K562 (cell line): ENCODE results near the gene SDF4. TPM values are rescaled to one million over a fixed set of nuclear protein-coding genes. Genes with fewer than 3 reads are reported as not detected.
A peak's percentile ranks its signal among the peaks of the same experiment; 100 is the strongest.

Experiments used
- ATAC-seq: fragments of 200-7000 bp; cut with Tn5 transposase; 3 replicates; pipeline ENCODE4 v1.9.1; 2020; ENCODE audit warnings: moderate library complexity
- BruUV-seq: library from RNA; stranded (reverse); fragments of 400-500 nt; replicated peaks from 2 replicates; lab custom pipeline; 2021; lab: Mats Ljungman, UMichigan
- CTCF ChIA-PET: fragments of 300-600 bp; formaldehyde crosslinking; extraction: SDS; loops from one replicate; lab custom pipeline; 2021; ENCODE audit warnings: low intra/inter-chr PET ratio; lab: Yijun Ruan, JAX
- POLR2A ChIA-PET: fragments of 300-600, 350-650 bp; sonication (Branson Sonifier 250); formaldehyde crosslinking; extraction: SDS; loops from one replicate; lab custom pipeline; 2021; ENCODE audit warnings: antibody characterized with exemption, inconsistent platforms; lab: Yijun Ruan, JAX
- DNase-seq, 4 experiments: peaks; one replicate each; pipeline versions ENCODE4 v3.0.0 to v3.0.0-alpha.2; 2011 to 2018; ENCODE audit warnings: low spot score in 3 of 4, mixed read lengths in 3 of 4; ENCODE audit errors: extremely low read depth in 1 of 4
- FAIRE-seq: peaks from 2 replicates; lab custom pipeline; 2011; peaks lifted over from hg19 to GRCh38; lab: Jason Lieb, UNC
- H2AFZ ChIP-seq: 2 replicates; pipeline ENCODE4 v1.6.0; 2011; ENCODE audit warnings: low read depth, low read length, control low read depth, inconsistent platforms
- H3K27ac ChIP-seq: fragments of 200-600 bp; 3 replicates; pipeline ENCODE4 v1.8.0; 2011; ENCODE audit warnings: low read depth, mild to moderate bottlenecking, control low read depth, inconsistent platforms, low read length, moderate library complexity, mixed read lengths; ENCODE audit errors: extremely low read depth
- H3K27me3 ChIP-seq, 2 experiments: fragments of 300-600 bp in 1 of 2; 2 replicates in 1 of 2; 3 replicates in 1 of 2; pipeline versions ENCODE4 v1.6.0 to v1.8.0; 2011; ENCODE audit warnings: inconsistent platforms in 2 of 2, low read length in 2 of 2, mild to moderate bottlenecking in 1 of 2, mixed read lengths in 1 of 2, moderate library complexity in 1 of 2; ENCODE audit not compliant: control insufficient read depth in 2 of 2, insufficient read depth in 2 of 2
- H3K36me3 ChIP-seq: fragments of 300-600 bp; 3 replicates; pipeline ENCODE4 v1.8.0; 2011; ENCODE audit warnings: mild to moderate bottlenecking, low read length, inconsistent platforms; ENCODE audit not compliant: control insufficient read depth, insufficient read depth
- H3K4me1 ChIP-seq, 2 experiments: fragments of 200-600 bp in 1 of 2; replicated peaks in 1 of 2; 2 replicates in 1 of 2; 3 replicates in 1 of 2; pipeline versions ENCODE4 v1.5.1 to v1.8.0; 2011; ENCODE audit warnings: inconsistent platforms in 2 of 2, low read length in 2 of 2, mild to moderate bottlenecking in 1 of 2, mixed read lengths in 1 of 2, moderate library complexity in 1 of 2; ENCODE audit not compliant: control insufficient read depth in 2 of 2, insufficient read depth in 2 of 2
- H3K4me2 ChIP-seq: 2 replicates; pipeline ENCODE4 v1.6.1; 2011; ENCODE audit warnings: low read length, control low read depth, inconsistent platforms, mixed read lengths; ENCODE audit not compliant: insufficient read depth
- H3K4me3 ChIP-seq: fragments of 200-600 bp; sonication (generic), shearing (Covaris generic); 2 replicates; pipeline ENCODE4 v1.5.1; 2016; ENCODE audit warnings: control low read depth, inconsistent platforms
- H3K79me2 ChIP-seq: fragments of 200-600 bp; 3 replicates; pipeline ENCODE4 v1.8.0; 2011; ENCODE audit warnings: low read length, inconsistent platforms; ENCODE audit not compliant: control insufficient read depth, insufficient read depth
- H3K9ac ChIP-seq, 2 experiments: 2 replicates each; pipeline versions ENCODE4 v1.6.0 to v1.6.1; 2011; ENCODE audit warnings: low read depth in 2 of 2, low read length in 2 of 2, control low read depth in 1 of 2, inconsistent platforms in 1 of 2, mild to moderate bottlenecking in 1 of 2, mixed read lengths in 1 of 2; ENCODE audit not compliant: insufficient read depth in 1 of 2
- H3K9me1 ChIP-seq: one replicate; pipeline ENCODE4 v1.6.0; 2011; ENCODE audit warnings: inconsistent platforms, mild to moderate bottlenecking, low read length, moderate library complexity; ENCODE audit not compliant: control insufficient read depth, insufficient read depth
- H3K9me3 ChIP-seq: replicated peaks from 2 replicates; pipeline ENCODE4 v1.5.1; 2011; ENCODE audit warnings: low read depth, low read length, inconsistent platforms; ENCODE audit not compliant: control insufficient read depth, insufficient read depth
- H4K20me1 ChIP-seq: replicated peaks from 2 replicates; pipeline ENCODE4 v1.6.1; 2011; ENCODE audit warnings: low read length, inconsistent platforms, mixed read lengths; ENCODE audit not compliant: control insufficient read depth, insufficient read depth
- BACH1 ChIP-seq: fragments of 200-800 bp; sonication (Bioruptor generic); IDR thresholded peaks from 2 replicates; pipeline ENCODE4 v1.6.1; 2016; ENCODE audit warnings: missing genetic modification characterization, missing compliant biosample characterization
- CREM ChIP-seq: IDR thresholded peaks from 2 replicates; pipeline ENCODE4 v1.6.1; 2014; ENCODE audit warnings: antibody characterized with exemption, low read depth
- HNRNPLL ChIP-seq: fragments of 200-400 bp; formaldehyde crosslinking; IDR thresholded peaks from 2 replicates; pipeline ENCODE4 v1.6.1; 2017; ENCODE audit warnings: low read length, low read depth, mild to moderate bottlenecking; ENCODE audit not compliant: poor library complexity, severe bottlenecking
- MTA3 ChIP-seq: fragments of 450-650 bp; formaldehyde crosslinking; IDR thresholded peaks from 2 replicates; pipeline ENCODE4 v1.6.1; 2017; ENCODE audit warnings: mild to moderate bottlenecking, borderline replicate concordance
- NONO ChIP-seq, 2 experiments: fragments of 200-400 bp in 1 of 2; fragments of 450-650 bp in 1 of 2; formaldehyde crosslinking in 1 of 2; IDR thresholded peaks; 2 replicates each; pipeline ENCODE4 v1.6.1; 2017; ENCODE audit warnings: low read depth in 2 of 2, mild to moderate bottlenecking in 2 of 2, moderate library complexity in 2 of 2, low read length in 1 of 2
- POLR2G ChIP-seq: fragments of 200-400 bp; formaldehyde crosslinking; IDR thresholded peaks from 2 replicates; pipeline ENCODE4 v1.6.1; 2017; ENCODE audit warnings: low read depth, mild to moderate bottlenecking, antibody characterized with exemption, low read length, moderate library complexity
- PRMT5 ChIP-seq: sonication (generic); formaldehyde crosslinking; IDR thresholded peaks from 2 replicates; pipeline ENCODE4 v1.5.0; 2020; ENCODE audit warnings: missing genetic modification reagents
- RBFOX2 ChIP-seq: fragments of 200-400 bp; formaldehyde crosslinking; IDR thresholded peaks from 2 replicates; pipeline ENCODE4 v1.6.1; 2017; ENCODE audit warnings: low read depth, mild to moderate bottlenecking, low read length, moderate library complexity
- RBM14 ChIP-seq: fragments of 200-400 bp; formaldehyde crosslinking; IDR thresholded peaks from 2 replicates; pipeline ENCODE4 v1.6.1; 2018; ENCODE audit warnings: low read depth, mild to moderate bottlenecking, low read length, moderate library complexity, borderline replicate concordance; ENCODE audit not compliant: insufficient read depth
- RFX7 ChIP-seq: fragments of 250-450 bp; sonication (Bioruptor Pico); IDR thresholded peaks from 2 replicates; pipeline ENCODE4 v1.5.1; 2021; ENCODE audit warnings: mild to moderate bottlenecking
- SMARCE1 ChIP-seq: fragments of 450-650 bp; IDR thresholded peaks from 2 replicates; pipeline ENCODE4 v1.7.1; 2016; ENCODE audit warnings: mild to moderate bottlenecking
- TAL1 ChIP-seq: fragments of 450-650 bp; IDR thresholded peaks from 2 replicates; pipeline ENCODE4 v1.6.1; 2016; ENCODE audit warnings: mild to moderate bottlenecking
- TSHZ1 ChIP-seq: fragments of 250-450 bp; sonication (Bioruptor Pico); IDR thresholded peaks from 2 replicates; pipeline ENCODE4 v1.4.0; 2020; ENCODE audit warnings: mild to moderate bottlenecking, moderate library complexity
- ZNF384 ChIP-seq: IDR thresholded peaks from 2 replicates; pipeline ENCODE4 v1.6.1; 2012; ENCODE audit warnings: low read depth, low read length, improper control_type of control experiment
- WGBS: fragments of 100-300 bp; shearing (Covaris generic); methylation state at CpG from one replicate; pipeline ENCODE4 v1.1.6; 2016; ENCODE audit warnings: low coverage, mixed read lengths; ENCODE audit not compliant: insufficient coverage; ENCODE audit errors: missing lambda C conversion rate; 5-methylcytosine and 5-hydroxymethylcytosine counted together
- in situ Hi-C: fragments of 300-500 bp; cut with MboI; formaldehyde crosslinking; loops from 4 replicates; pipeline ENCODE4 v1.15.0; 2018; ENCODE audit warnings: inconsistent platforms, mixed read lengths
- intact Hi-C: fragments of 100-400 bp; cut with micrococcal nuclease; formaldehyde crosslinking; loops from 2 replicates; pipeline ENCODE4 v1.14.2; 2022
- polyA plus RNA-seq, 8 experiments: library from polyadenylated mRNA; depleted of rRNA in 4 of 8; stranded (reverse) in 5 of 8; unstranded in 3 of 8; fragments of >200 nt; fragmentation: Nextera tagmentation in 2 of 8; fragmentation: Illumina TruSeq in 1 of 8; extraction: Ambion mirVana in 2 of 8; extraction: Trizol in 1 of 8; gene quantifications; 2 replicates each; pipeline versions ENCODE4 v1.2.1 to v1.2.3, GENCODE V29; 2011 to 2014; ENCODE audit warnings: inconsistent platforms in 1 of 8, missing spikeins in 1 of 8
- total RNA-seq, 7 experiments: library from RNA; depleted of rRNA in 6 of 7; stranded (reverse); fragments of >200 nt in 6 of 7; fragmentation: Illumina TruSeq in 2 of 7; extraction: Trizol in 2 of 7; gene quantifications; 2 replicates each; pipeline versions ENCODE4 v1.2.1 to v1.2.3, GENCODE V29; 2011 to 2021; ENCODE audit warnings: low replicate concordance in 1 of 7
- TF ChIP-seq, protein P1 (sequence below), 2 experiments: fragments of 450-650 bp in 1 of 2; sonication (generic) in 1 of 2; formaldehyde crosslinking in 1 of 2; IDR thresholded peaks in 1 of 2; conservative IDR thresholded peaks in 1 of 2; 2 replicates each; pipeline versions ENCODE4 v1.6.1 to v1.8.1; 2016 to 2023; ENCODE audit warnings: mild to moderate bottlenecking in 2 of 2, moderate library complexity in 2 of 2, inconsistent platforms in 1 of 2, missing genetic modification reagents in 1 of 2
- TF ChIP-seq, protein P2 (sequence below): sonication (generic); formaldehyde crosslinking; IDR thresholded peaks from 2 replicates; pipeline ENCODE4 v1.8.1; 2023; ENCODE audit warnings: mild to moderate bottlenecking, missing genetic modification reagents, moderate library complexity

The SDF4 gene
- total and polyA plus RNA-seq, 9 of the 15 experiments (the other 6 are each of a cell fraction or from before 2014, with no cell fraction given): 0.35 to 160 (median 65.2) TPM

- peaks cover 3% of the 10 kb centered on the region; the same call in 1 of the 2 replicates for H4K20me1 ChIP-seq
- no peaks in the 10 kb centered on the region for H3K9me3 ChIP-seq
- 96% methylated on average over 31 of the region's 36 CpGs for WGBS
- TF ChIP-seq CREM: no peak
- no peak for TF ChIP-seq NONO (IDR thresholded peaks at IDR 0.05; ENCODE audit: low read depth in 2 of 2, low read length in 1 of 2)
- no peak for TF ChIP-seq SMARCE1
- TF ChIP-seq PRMT5 (CRISPR knock-in tag): no peak
- TF ChIP-seq TSHZ1 (CRISPR knock-in tag): no peak
- TF ChIP-seq MTA3: no peak
- TF ChIP-seq RFX7 (CRISPR knock-in tag): no peak
- TF ChIP-seq RBM14: no peak
- TF ChIP-seq TAL1: no peak
- 0 out of 2 replicates have a peak, but pooled peaks have one; percentile 8 for TF ChIP-seq POLR2G
- TF ChIP-seq HNRNPLL: no peak
- TF ChIP-seq, protein P1, sequence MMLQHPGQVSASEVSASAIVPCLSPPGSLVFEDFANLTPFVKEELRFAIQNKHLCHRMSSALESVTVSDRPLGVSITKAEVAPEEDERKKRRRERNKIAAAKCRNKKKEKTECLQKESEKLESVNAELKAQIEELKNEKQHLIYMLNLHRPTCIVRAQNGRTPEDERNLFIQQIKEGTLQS (IDR thresholded peaks at IDR 0.05): no peak
- TF ChIP-seq, protein P1 (CRISPR knock-in tag; conservative IDR thresholded peaks at IDR 0.05): no peak
- peak; percentile 39; the same call in 1 of the 2 replicates for TF ChIP-seq RBFOX2
- TF ChIP-seq ZNF384: no peak
- no peak for TF ChIP-seq BACH1 (tag)
- TF ChIP-seq, protein P2, sequence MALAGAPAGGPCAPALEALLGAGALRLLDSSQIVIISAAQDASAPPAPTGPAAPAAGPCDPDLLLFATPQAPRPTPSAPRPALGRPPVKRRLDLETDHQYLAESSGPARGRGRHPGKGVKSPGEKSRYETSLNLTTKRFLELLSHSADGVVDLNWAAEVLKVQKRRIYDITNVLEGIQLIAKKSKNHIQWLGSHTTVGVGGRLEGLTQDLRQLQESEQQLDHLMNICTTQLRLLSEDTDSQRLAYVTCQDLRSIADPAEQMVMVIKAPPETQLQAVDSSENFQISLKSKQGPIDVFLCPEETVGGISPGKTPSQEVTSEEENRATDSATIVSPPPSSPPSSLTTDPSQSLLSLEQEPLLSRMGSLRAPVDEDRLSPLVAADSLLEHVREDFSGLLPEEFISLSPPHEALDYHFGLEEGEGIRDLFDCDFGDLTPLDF: no peak
- no peak for FAIRE-seq
- no peak overlapping the region for H3K4me3 ChIP-seq
- intact Hi-C loops (no loop called here), in situ Hi-C loops (no loop called here)
- no peak for ATAC-seq
- H3K4me1 ChIP-seq: peaks cover 0 to 68% of the 10 kb centered on the region in 2 experiments; a peak in 2 of 5 replicates
- CTCF ChIA-PET: no interaction called here
- no TSS peak for BruUV-seq
- H2AFZ ChIP-seq: no peak overlapping the region
- H3K36me3 ChIP-seq: peaks cover 79% of the 10 kb centered on the region; the same call in 2 of the 3 replicates
- H3K79me2 ChIP-seq: 0 out of 3 replicates have a peak, but pooled peaks cover 4% of the 10 kb centered on the region
- H3K9ac ChIP-seq: peak overlapping the region in 1 of 2 experiments; percentile 20; a peak in 1 of 4 replicates
- H3K4me2 ChIP-seq: no peak overlapping the region
- no peak overlapping the region for H3K27ac ChIP-seq
- no peaks in the 10 kb centered on the region for H3K9me1 ChIP-seq
- peak in 1 of 4 experiments; percentile 36 for DNase-seq
- no peaks in the 10 kb centered on the region for H3K27me3 ChIP-seq
- POLR2A ChIA-PET: interaction anchor here (0.6 to 2.4 kb wide), 2 partner anchors 11 to 12 kb away, joined by 3 to 12 read pairs; partner anchors contain the start of genes B3GALT6 and SDF4
These were observed 13.1 kb downstream of the SDF4 start for GRCh38 chr1:1218524-1219200.
